Neuron (in vitro differentiated cells): ENCODE results near the gene EVC2.

Experiments used
- H2AFZ ChIP-seq: one replicate; pipeline ENCODE4 v1.6.1; 2013; ENCODE audit warnings: low read depth, mild to moderate bottlenecking, inconsistent platforms, low read length, moderate library complexity
- H3K27me3 ChIP-seq: one replicate; pipeline ENCODE4 v1.6.1; 2013; ENCODE audit warnings: low read length; ENCODE audit not compliant: insufficient read depth
- H3K36me3 ChIP-seq: one replicate; pipeline ENCODE4 v1.6.1; 2013; ENCODE audit warnings: low read length; ENCODE audit not compliant: insufficient read depth
- H3K4me1 ChIP-seq: one replicate; pipeline ENCODE4 v1.6.1; 2013; ENCODE audit warnings: low read length; ENCODE audit not compliant: insufficient read depth
- H3K4me3 ChIP-seq: 2 replicates; pipeline ENCODE4 v1.5.1; 2013; ENCODE audit warnings: mild to moderate bottlenecking, low read length, moderate library complexity
- H3K9me3 ChIP-seq: one replicate; pipeline ENCODE4 v1.6.1; 2013; ENCODE audit warnings: low read length

Gene EVC2, protein sequence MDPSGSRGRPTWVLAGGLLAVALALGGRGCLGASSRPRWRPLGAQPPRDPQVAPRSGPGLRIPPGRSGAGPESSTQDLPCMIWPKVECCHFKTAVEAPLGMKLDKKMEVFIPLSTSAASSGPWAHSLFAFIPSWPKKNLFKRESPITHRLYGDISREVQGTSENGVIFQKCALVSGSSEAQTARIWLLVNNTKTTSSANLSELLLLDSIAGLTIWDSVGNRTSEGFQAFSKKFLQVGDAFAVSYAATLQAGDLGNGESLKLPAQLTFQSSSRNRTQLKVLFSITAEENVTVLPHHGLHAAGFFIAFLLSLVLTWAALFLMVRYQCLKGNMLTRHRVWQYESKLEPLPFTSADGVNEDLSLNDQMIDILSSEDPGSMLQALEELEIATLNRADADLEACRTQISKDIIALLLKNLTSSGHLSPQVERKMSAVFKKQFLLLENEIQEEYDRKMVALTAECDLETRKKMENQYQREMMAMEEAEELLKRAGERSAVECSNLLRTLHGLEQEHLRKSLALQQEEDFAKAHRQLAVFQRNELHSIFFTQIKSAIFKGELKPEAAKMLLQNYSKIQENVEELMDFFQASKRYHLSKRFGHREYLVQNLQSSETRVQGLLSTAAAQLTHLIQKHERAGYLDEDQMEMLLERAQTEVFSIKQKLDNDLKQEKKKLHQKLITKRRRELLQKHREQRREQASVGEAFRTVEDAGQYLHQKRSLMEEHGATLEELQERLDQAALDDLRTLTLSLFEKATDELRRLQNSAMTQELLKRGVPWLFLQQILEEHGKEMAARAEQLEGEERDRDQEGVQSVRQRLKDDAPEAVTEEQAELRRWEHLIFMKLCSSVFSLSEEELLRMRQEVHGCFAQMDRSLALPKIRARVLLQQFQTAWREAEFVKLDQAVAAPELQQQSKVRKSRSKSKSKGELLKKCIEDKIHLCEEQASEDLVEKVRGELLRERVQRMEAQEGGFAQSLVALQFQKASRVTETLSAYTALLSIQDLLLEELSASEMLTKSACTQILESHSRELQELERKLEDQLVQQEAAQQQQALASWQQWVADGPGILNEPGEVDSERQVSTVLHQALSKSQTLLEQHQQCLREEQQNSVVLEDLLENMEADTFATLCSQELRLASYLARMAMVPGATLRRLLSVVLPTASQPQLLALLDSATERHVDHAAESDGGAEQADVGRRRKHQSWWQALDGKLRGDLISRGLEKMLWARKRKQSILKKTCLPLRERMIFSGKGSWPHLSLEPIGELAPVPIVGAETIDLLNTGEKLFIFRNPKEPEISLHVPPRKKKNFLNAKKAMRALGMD

DNA sequence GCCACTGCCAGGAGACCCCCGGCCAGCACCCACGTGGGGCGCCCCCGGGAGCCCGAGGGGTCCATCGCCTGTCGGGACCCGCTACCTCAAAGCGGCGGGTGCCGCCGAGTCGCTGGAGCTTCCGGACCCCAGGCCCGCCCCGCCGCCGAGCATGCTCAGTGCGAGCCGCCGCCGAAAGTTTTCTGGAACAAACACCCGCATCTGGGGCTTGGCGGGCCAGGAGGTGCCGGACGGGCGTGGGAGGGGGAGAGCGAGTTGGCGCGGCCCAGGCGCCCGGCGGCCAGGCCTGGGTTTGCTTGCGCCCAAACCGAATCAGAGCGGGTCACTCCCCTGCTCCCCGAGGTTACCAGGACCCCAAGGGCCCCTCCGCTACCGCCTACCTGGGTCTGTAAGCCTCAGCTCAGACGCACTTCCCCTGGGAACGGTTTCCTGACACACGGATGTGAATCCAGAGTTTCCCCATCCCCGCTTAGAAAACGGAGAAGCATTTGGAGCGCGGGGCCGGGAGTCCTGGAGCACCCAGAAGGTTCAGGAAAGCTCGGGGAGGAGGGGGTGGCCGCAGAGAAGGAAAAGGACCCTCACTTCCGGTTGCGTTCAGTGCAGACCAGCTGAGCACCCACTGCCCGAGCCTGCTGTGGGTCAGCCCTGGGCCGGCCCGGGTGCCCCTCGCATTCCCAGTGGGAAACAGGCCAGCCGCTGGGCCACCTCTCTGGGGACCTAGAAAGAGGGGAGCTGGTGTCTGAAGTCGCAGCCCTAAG is at the start of gene EVC2:
EVC2 (minus strand) TSS at position 111 of the 758 bp plus-strand sequence; CDS start at position 65, 46 bp downstream.
- H3K27me3 ChIP-seq: peaks cover 31% of the 10 kb centered on the region
- peaks cover 5% of the 10 kb centered on the region for H3K9me3 ChIP-seq
- no peak within 1 kb of the TSS for H3K4me3 ChIP-seq
- H2AFZ ChIP-seq: no peak within 1 kb of the TSS
- peaks cover 7% of the 10 kb centered on the region for H3K4me1 ChIP-seq
- no peaks in the 10 kb centered on the region for H3K36me3 ChIP-seq

- Histone ChIP-seq H3K9me3 (no peaks in the 10 kb centered on the region), H2AFZ (no peak overlapping the region), H3K36me3 (peaks cover 13% of the 10 kb centered on the region), H3K27me3 (no peaks in the 10 kb centered on the region), H3K4me1 (no peaks in the 10 kb centered on the region), H3K4me3 (no peak overlapping the region)
These were observed 49.6 kb upstream of the EVC2 start for GRCh38 chr4:5757954-5758353.

- Histone ChIP-seq H3K27me3 (no peaks in the 10 kb centered on the region), H3K9me3 (no peaks in the 10 kb centered on the region), H3K36me3 (peaks cover 15% of the 10 kb centered on the region), H3K4me1 (no peaks in the 10 kb centered on the region), H3K4me3 (no peak overlapping the region), H2AFZ (no peak overlapping the region)
These were observed 49.2 kb upstream of the EVC2 start for GRCh38 chr4:5757536-5757935.

DNA sequence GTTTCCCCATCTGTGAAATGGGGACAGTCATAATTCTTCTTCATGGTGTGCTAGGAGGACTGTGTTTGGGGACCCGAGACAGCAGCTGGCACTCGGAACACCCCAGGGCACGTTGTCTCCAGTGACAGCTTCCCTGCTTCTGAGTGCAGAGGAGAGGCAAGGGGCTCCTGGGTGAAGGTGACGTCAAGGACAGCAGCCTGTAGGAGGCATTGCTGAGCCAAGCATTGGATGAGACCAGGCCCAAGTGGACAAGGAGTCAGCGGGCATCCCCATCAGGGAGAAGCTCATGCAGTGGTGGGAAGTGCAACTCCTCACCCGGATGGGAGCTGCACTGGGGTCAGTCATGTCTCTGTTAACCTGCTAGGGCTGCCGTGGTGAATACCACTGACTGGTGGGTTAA is 48.7 kb upstream of the EVC2 start:
- Histone ChIP-seq H3K36me3 (peaks cover 15% of the 10 kb centered on the region), H3K4me3 (no peak overlapping the region), H2AFZ (no peak overlapping the region), H3K4me1 (no peaks in the 10 kb centered on the region), H3K9me3 (no peaks in the 10 kb centered on the region), H3K27me3 (no peaks in the 10 kb centered on the region)

GRCh38 chr4:5756271-5756670 is 47.9 kb upstream of the EVC2 start:
- Histone ChIP-seq H3K36me3 (peaks cover 15% of the 10 kb centered on the region), H2AFZ (no peak overlapping the region), H3K4me1 (no peaks in the 10 kb centered on the region), H3K27me3 (no peaks in the 10 kb centered on the region), H3K4me3 (no peak overlapping the region), H3K9me3 (no peaks in the 10 kb centered on the region)

- H3K4me1 ChIP-seq: no peaks in the 10 kb centered on the region
- H3K4me3 ChIP-seq: no peak overlapping the region
- H3K36me3 ChIP-seq: peaks cover 15% of the 10 kb centered on the region
- H3K27me3 ChIP-seq: no peaks in the 10 kb centered on the region
- H2AFZ ChIP-seq: no peak overlapping the region
- H3K9me3 ChIP-seq: no peaks in the 10 kb centered on the region
These were observed 47.3 kb upstream of the EVC2 start for GRCh38 chr4:5755679-5756078.

- Histone ChIP-seq H3K27me3 (no peaks in the 10 kb centered on the region), H3K4me1 (no peaks in the 10 kb centered on the region), H3K9me3 (no peaks in the 10 kb centered on the region), H3K36me3 (peaks cover 15% of the 10 kb centered on the region), H2AFZ (no peak overlapping the region), H3K4me3 (no peak overlapping the region)
These were observed 46.8 kb upstream of the EVC2 start for GRCh38 chr4:5755161-5755560.

- no peaks in the 10 kb centered on the region for H3K27me3 ChIP-seq
- peaks cover 15% of the 10 kb centered on the region for H3K36me3 ChIP-seq
- H3K4me3 ChIP-seq: no peak overlapping the region
- no peaks in the 10 kb centered on the region for H3K4me1 ChIP-seq
- no peaks in the 10 kb centered on the region for H3K9me3 ChIP-seq
- H2AFZ ChIP-seq: no peak overlapping the region
These were observed 46.1 kb upstream of the EVC2 start for GRCh38 chr4:5754529-5754881.

DNA sequence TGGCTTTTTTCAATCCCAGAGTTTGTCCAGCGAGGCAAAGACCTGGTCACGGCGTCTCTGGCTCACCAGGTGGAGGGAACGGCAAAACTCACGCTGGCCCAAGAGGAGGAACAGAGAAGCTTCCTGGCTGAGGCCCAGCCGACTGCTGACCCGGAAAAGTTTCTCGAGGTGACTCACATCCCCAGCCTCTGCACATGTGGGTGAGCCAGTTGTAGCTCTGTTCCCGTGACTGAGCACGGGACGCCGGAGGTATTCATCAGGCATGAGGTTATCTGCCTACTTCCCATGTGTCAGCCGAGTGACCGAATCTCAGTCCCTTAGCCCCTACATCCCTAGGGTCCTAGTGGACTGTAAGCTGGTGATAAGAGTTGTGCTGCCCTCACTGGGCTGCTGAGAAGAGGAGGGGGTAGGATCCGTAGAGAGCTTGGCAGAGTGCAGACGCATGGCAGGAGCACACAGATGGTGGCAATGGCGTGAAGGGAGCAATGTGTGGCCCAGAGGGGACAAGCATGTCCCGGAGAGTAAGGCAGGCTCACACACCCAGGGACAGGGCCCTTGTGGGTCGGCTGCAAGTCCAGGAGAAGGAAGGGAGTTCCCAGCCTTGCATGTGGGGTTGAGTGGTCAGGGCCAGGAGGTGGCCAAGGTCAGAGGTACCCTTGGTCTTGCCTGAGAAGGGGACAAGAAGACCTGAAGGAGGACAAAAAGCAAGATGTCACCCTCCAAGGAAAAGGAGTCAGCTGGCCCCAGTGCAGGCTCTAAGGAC is 45.6 kb upstream of the EVC2 start:
- peaks cover 15% of the 10 kb centered on the region for H3K36me3 ChIP-seq
- H2AFZ ChIP-seq: no peak overlapping the region
- H3K4me3 ChIP-seq: no peak overlapping the region
- no peaks in the 10 kb centered on the region for H3K27me3 ChIP-seq
- H3K4me1 ChIP-seq: no peaks in the 10 kb centered on the region
- H3K9me3 ChIP-seq: no peaks in the 10 kb centered on the region

- Histone ChIP-seq H2AFZ (no peak overlapping the region), H3K27me3 (no peaks in the 10 kb centered on the region), H3K4me1 (no peaks in the 10 kb centered on the region), H3K9me3 (no peaks in the 10 kb centered on the region), H3K36me3 (peaks cover 15% of the 10 kb centered on the region), H3K4me3 (no peak overlapping the region)
These were observed 45.0 kb upstream of the EVC2 start for GRCh38 chr4:5753366-5753765.

DNA sequence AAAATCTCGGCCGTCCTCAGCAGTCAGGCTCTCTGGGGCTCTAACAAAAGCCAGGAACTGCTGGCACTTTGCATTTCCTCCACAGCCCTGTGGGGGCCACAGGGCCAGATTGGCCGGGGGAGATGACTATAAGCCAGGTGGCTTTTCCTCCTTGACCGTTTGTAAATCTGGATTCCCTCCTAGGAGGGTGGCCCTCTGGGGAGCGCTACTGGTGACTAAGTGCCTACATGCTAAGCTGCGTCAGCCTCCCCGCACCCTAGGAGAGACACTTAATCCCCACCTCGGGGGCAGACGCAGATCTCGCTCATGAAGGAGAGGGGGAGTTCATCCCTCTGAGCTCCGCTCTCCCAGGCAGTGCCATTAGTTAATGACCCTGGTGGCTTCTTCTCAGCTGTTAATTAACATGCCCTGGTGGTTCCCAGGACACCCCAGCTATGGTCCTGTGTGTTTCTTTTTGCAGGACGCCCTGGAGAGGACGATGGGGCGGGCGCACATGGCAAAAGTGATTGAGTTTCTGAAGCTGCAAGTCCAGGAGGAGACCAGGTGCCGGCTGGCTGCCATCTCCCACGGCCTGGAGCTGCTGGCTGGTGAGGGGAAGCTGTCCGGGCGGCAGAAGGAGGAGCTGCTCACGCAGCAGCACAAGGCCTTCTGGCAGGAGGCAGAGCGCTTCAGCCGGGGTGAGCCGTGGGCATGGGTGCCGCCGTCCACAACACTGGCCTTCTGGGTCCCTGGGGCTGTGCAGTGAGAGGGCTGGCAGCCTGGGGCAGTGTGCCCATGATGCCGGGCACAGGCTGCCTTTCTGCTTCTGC is 44.2 kb upstream of the EVC2 start:
- Histone ChIP-seq H2AFZ (no peak overlapping the region), H3K4me1 (no peaks in the 10 kb centered on the region), H3K9me3 (no peaks in the 10 kb centered on the region), H3K4me3 (no peak overlapping the region), H3K27me3 (no peaks in the 10 kb centered on the region), H3K36me3 (peaks cover 15% of the 10 kb centered on the region)
